ENCODE measurements around the gene CD19.

CD19 gene

DNA sequence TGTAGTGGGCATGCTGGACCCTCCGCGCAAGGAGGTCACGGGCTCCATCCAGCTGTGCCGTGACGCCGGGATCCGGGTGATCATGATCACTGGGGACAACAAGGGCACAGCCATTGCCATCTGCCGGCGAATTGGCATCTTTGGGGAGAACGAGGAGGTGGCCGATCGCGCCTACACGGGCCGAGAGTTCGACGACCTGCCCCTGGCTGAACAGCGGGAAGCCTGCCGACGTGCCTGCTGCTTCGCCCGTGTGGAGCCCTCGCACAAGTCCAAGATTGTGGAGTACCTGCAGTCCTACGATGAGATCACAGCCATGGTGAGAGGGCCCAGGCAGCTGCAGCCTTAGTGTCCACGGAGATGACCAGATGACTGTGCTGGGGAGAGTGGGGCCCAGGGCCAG is 31.2 kb upstream of the CD19 start:
- H3K9me3 Mint-ChIP-seq, result no peaks in the 10 kb centered on the region
- peaks cover 20% of the 10 kb centered on the region for H3K4me1 Mint-ChIP-seq (ENCODE audit: low read depth)
- H3K27ac Mint-ChIP-seq, result no peak overlapping the region
- no peaks in the 10 kb centered on the region for H3K27me3 Mint-ChIP-seq
- H3K36me3 Mint-ChIP-seq (ENCODE audit: low read depth), result peaks cover 22% of the 10 kb centered on the region
- intact Hi-C loops (cut with micrococcal nuclease), result no loop called here
- no peak overlapping the region for H3K4me3 Mint-ChIP-seq

DNA sequence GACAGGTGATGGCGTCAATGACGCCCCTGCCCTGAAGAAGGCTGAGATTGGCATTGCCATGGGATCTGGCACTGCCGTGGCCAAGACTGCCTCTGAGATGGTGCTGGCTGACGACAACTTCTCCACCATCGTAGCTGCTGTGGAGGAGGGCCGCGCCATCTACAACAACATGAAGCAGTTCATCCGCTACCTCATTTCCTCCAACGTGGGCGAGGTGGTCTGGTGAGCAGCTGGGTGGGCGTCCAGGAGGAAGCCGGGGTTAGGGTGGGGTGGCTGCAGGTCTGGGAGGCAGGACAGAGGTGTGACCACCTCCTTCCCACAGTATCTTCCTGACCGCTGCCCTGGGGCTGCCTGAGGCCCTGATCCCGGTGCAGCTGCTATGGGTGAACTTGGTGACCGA is 29.9 kb upstream of the CD19 start:
- H3K4me1 Mint-ChIP-seq (ENCODE audit: low read depth), result peaks cover 20% of the 10 kb centered on the region
- H3K36me3 Mint-ChIP-seq (ENCODE audit: low read depth), result peaks cover 35% of the 10 kb centered on the region
- no peak overlapping the region for H3K4me3 Mint-ChIP-seq
- intact Hi-C loops (cut with micrococcal nuclease), result no loop called here
- H3K27me3 Mint-ChIP-seq, result no peaks in the 10 kb centered on the region
- no peaks in the 10 kb centered on the region for H3K9me3 Mint-ChIP-seq
- H3K27ac Mint-ChIP-seq, result no peak overlapping the region

DNA sequence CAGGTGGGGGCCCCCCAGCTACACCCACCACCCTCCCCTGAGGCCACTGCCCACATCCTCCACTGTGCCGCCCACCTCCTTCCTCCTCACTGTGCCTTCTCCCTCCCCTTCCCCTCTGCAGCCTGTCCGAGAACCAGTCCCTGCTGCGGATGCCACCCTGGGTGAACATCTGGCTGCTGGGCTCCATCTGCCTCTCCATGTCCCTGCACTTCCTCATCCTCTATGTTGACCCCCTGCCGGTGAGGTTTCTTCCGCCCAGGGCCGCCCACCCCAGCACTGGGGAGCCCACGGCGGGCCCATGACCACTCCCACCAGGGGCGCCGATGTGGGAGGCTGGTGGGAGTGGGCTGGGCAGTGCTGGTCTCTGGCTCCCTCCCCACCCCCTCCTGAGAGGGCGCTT is 28.9 kb upstream of the CD19 start:
- Mint-ChIP-seq H3K4me3 (no peak overlapping the region), H3K4me1 (ENCODE audit: low read depth) (peaks cover 20% of the 10 kb centered on the region), H3K27me3 (no peaks in the 10 kb centered on the region), H3K27ac (peak overlapping the region; percentile 26), H3K9me3 (no peaks in the 10 kb centered on the region), H3K36me3 (ENCODE audit: low read depth) (peaks cover 43% of the 10 kb centered on the region)
- intact Hi-C loops (cut with micrococcal nuclease), result no loop called here

DNA sequence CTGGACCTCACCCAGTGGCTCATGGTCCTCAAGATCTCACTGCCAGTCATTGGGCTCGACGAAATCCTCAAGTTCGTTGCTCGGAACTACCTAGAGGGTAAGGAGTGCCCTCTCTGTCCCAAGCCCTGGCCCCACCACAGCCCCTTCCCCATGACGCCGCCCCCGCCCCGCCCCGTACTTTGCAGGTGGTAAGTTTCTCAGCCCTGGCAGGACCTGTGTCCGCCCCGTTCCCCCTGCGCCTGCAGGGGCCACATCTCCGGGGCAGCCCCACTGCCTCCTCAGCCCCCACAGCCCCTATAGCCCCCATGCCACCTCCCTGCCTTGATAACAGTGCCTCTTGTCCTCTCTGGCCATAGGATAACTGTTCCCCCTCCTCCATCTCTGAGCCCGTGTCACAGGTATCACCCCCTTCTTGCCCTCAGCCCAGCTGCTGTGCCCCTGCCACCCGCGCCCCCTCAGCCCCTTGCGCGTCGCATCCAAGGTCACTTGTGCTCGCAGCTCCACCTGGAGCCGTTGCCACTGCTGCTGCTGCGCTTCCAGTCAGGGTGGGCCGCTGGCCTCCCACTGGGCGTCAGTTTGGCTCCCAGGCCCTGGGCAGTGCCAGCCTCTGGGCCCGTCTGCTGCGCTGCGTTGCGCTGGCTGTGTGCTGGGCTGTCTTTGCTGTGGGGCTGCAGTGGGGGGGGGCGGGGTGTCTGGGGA is 28.3 kb upstream of the CD19 start:
- intact Hi-C loops (cut with micrococcal nuclease), result no loop called here
- H3K27ac Mint-ChIP-seq, result no peak overlapping the region
- H3K4me3 Mint-ChIP-seq, result no peak overlapping the region
- peaks cover 49% of the 10 kb centered on the region for H3K36me3 Mint-ChIP-seq (ENCODE audit: low read depth)
- peaks cover 20% of the 10 kb centered on the region for H3K4me1 Mint-ChIP-seq (ENCODE audit: low read depth)
- no peaks in the 10 kb centered on the region for H3K27me3 Mint-ChIP-seq
- H3K9me3 Mint-ChIP-seq, result no peaks in the 10 kb centered on the region

- H3K9me3 Mint-ChIP-seq, result no peaks in the 10 kb centered on the region
- peaks cover 20% of the 10 kb centered on the region for H3K4me1 Mint-ChIP-seq (ENCODE audit: low read depth)
- intact Hi-C loops (cut with micrococcal nuclease), result no loop called here
- H3K27me3 Mint-ChIP-seq, result no peaks in the 10 kb centered on the region
- H3K36me3 Mint-ChIP-seq (ENCODE audit: low read depth), result peaks cover 57% of the 10 kb centered on the region
- no peak overlapping the region for H3K27ac Mint-ChIP-seq
- H3K4me3 Mint-ChIP-seq, result no peak overlapping the region
Observed at GRCh38 chr16:28904363-28904762, 27.4 kb upstream of the CD19 start.

DNA sequence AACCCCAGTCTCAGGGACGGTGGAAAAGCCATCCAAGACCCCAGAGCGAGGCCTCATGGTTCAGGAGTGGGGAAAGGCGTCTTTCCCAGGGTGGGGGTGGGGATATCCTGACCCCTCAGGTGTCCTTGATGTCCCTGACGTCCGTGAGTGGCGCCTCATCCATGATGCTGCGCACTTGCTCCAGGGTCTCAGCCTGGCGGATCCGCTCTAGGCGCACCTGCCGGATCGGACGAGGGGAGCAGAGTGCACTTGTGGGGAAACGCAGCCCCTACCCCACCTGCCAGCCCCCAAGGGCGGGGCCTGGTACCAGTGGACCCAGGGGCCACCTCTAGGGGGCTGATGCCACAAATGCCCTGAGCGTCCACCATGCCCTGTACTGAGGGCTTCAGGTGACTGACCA is 26.9 kb upstream of the CD19 start:
- no peak overlapping the region for H3K27ac Mint-ChIP-seq
- no peaks in the 10 kb centered on the region for H3K27me3 Mint-ChIP-seq
- no peak overlapping the region for H3K4me3 Mint-ChIP-seq
- peaks cover 20% of the 10 kb centered on the region for H3K4me1 Mint-ChIP-seq (ENCODE audit: low read depth)
- intact Hi-C loops (cut with micrococcal nuclease), result no loop called here
- peaks cover 62% of the 10 kb centered on the region for H3K36me3 Mint-ChIP-seq (ENCODE audit: low read depth)
- H3K9me3 Mint-ChIP-seq, result no peaks in the 10 kb centered on the region

DNA sequence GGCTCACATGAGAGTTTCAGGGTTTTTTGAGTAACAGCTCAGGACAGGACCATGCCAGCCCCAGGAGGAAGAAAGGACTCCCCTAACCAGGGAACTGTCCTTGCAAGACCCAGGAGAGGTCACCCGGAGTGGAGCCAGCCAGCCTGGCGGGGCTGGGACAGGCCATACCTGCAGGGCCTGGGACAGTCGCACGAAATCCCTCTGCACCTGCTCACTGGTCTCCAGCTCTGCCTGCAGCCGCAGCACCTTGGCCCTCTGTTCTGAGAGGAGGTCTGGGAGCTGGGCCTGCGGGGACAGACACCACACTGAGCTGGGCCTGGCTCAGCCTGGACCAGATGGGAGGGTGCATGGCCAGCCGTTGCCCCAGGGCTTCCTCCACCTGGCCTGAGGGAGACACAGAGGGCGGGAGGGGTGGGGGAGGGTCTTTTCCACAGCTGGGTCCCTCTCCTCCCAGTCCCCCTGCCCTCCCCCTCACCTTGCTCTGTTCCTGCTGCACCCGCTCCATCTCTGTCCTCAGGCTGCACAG is 26.5 kb upstream of the CD19 start:
- intact Hi-C loops (cut with micrococcal nuclease), result no loop called here
- Mint-ChIP-seq H3K36me3 (ENCODE audit: low read depth) (peaks cover 67% of the 10 kb centered on the region), H3K4me1 (ENCODE audit: low read depth) (peaks cover 20% of the 10 kb centered on the region), H3K4me3 (no peak overlapping the region), H3K27ac (no peak overlapping the region), H3K27me3 (no peaks in the 10 kb centered on the region), H3K9me3 (no peaks in the 10 kb centered on the region)

DNA sequence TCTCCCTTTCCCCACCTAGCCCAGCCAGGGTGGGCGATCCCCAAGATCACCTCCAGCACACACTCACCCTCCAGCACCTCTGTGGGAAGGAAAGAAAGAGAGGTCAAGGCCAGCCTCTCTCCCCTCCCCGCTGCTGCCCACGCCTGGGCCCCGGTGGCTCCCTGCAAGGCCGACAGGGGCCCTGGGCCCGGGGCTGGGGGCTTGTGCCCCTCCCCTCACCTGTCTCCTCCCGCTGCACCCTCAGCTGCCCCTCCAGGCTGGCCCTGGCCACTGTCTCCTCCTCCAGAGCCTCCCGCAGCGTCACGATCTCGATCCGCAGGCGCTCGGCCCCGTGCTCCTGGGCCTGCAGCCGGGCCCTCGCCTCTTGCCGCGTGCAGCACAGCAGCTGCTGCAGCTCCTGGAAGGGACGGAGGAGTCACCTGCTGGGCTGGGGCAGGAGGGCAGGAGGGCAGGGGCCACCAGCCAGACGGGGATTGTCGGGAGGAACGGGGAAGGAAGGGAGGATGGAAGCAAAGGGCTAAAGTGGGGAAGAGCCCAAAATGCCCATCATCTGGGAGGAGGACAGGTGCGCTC is 25.9 kb upstream of the CD19 start:
- no peak overlapping the region for H3K27ac Mint-ChIP-seq

DNA sequence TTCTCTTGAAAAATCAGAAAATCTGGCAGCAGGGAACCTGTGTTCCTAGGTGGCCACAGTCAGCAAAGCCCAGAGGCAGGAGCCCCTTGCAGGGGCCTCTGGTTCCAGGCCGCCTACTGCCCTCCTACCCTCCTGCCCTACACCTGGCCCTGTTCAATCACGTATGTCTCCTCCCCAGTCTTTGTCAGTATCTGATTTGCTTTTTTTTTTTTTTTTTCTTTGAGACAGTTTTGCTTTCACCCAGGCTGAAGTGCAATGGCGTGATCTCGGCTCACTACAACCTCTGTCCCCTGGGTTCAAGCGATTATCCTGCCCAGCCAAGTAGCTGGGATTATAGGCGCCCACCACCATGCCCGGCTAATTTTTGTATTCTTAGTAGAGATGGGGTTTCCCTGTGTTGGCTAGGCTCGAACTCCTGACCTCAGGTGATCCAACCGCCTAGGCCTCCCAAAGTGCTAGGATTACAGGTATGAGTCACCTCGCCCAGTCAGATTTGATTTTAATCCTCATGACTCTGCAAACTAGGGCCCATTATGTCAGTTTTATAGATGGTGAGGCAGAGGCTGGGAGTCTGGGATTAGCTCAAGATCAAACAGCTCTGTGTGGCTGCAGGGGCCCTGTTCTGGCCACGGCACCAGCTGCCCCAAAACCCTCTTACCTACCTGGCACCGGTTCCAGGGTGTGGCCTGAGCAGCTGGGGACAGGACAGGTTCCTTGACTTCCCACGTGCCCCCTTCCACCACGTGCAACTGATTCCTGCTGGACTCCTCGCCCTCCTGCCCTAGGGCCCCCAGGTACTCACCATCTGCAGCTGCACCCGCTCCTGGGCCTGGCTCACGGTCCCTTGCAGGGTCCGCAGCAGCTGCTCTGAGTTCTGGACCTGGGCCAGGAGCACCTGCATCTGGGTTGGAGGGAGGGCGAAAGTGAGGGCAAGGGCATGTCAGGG is 21.4 kb upstream of the CD19 start:
- Mint-ChIP-seq H3K27ac (no peak overlapping the region), H3K36me3 (ENCODE audit: low read depth) (peaks cover 97% of the 10 kb centered on the region), H3K4me3 (no peak overlapping the region), H3K27me3 (no peaks in the 10 kb centered on the region), H3K4me1 (ENCODE audit: low read depth) (no peaks in the 10 kb centered on the region), H3K9me3 (no peaks in the 10 kb centered on the region)
- intact Hi-C loops (cut with micrococcal nuclease), result no loop called here

More for the DNA sequence above, 25.9 kb upstream of the CD19 start:
- intact Hi-C loops (cut with micrococcal nuclease), result no loop called here
- no peaks in the 10 kb centered on the region for H3K27me3 Mint-ChIP-seq
- H3K9me3 Mint-ChIP-seq, result no peaks in the 10 kb centered on the region
- no peak overlapping the region for H3K4me3 Mint-ChIP-seq
- peaks cover 20% of the 10 kb centered on the region for H3K4me1 Mint-ChIP-seq (ENCODE audit: low read depth)
- H3K36me3 Mint-ChIP-seq (ENCODE audit: low read depth), result peaks cover 72% of the 10 kb centered on the region

- no peak overlapping the region for H3K4me3 Mint-ChIP-seq
- intact Hi-C loops (cut with micrococcal nuclease), result no loop called here
- no peak overlapping the region for H3K27ac Mint-ChIP-seq
- no peaks in the 10 kb centered on the region for H3K9me3 Mint-ChIP-seq
- H3K36me3 Mint-ChIP-seq (ENCODE audit: low read depth), result peaks cover 95% of the 10 kb centered on the region
- no peaks in the 10 kb centered on the region for H3K4me1 Mint-ChIP-seq (ENCODE audit: low read depth)
- no peaks in the 10 kb centered on the region for H3K27me3 Mint-ChIP-seq
Observed at GRCh38 chr16:28912558-28912957, 19.2 kb upstream of the CD19 start.

DNA sequence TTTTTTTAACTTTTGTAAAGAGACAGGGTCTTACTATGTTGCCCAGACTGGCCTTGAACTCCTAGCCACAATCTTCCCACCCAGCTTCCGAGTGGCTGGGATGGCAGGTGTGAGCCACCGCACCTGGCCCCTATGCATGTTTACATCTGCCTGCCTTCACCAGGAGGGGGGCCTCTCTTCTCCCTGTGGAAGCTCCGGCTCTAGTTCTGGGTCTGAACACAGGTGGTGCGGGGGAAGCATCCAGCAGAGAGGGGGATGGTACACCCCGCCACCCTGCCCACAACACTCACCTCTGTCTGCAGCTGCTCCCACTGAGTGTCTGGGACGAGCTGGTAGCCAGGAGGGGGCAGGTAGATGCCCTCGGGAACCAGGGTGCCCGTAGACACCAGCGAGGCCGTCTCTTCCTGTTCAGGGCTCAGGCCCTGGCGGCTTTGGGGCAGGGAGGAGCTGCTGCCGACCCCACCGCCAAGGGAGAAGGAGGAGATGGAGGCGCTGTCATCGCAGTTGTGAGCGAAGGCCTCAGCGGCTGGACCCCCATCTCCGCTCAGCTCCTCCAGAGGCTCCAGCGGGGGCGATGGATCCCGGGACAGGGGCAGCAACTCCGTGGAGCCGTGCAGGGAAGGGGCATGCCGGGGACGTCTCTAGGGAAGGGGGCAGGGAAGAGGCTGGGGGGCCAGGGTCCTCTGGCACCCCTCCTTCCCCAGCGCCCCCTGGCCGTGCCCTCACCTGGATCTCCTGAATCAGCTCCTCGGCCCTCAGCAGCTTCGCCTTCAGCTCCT is 17.6 kb upstream of the CD19 start:
- no peak overlapping the region for H3K4me3 Mint-ChIP-seq
- no peak overlapping the region for H3K27ac Mint-ChIP-seq
- no peaks in the 10 kb centered on the region for H3K9me3 Mint-ChIP-seq
- peaks cover 95% of the 10 kb centered on the region for H3K36me3 Mint-ChIP-seq (ENCODE audit: low read depth)
- no peaks in the 10 kb centered on the region for H3K4me1 Mint-ChIP-seq (ENCODE audit: low read depth)
- intact Hi-C loops (cut with micrococcal nuclease), result no loop called here
- H3K27me3 Mint-ChIP-seq, result no peaks in the 10 kb centered on the region

DNA sequence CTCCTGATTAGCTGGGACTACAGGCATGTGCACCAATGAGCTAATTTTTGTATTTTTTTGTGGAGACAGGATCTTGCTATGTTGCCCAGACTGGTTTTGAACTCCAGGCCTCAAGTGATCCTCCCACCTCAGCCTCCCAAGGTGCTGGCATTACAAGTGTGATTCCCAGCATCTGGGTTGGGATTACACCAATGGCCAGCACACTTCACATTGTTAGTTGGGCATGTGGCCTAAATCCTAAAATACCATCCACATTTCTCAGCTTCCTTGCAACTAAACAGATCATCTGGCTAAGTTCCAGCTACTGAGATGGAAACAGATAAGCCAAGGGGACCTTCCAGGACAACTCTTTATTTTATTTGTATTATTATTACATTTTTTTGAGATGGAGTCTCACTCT is 16.6 kb upstream of the CD19 start:
- intact Hi-C loops (cut with micrococcal nuclease), result no loop called here
- no peaks in the 10 kb centered on the region for H3K4me1 Mint-ChIP-seq (ENCODE audit: low read depth)
- no peak overlapping the region for H3K4me3 Mint-ChIP-seq

DNA sequence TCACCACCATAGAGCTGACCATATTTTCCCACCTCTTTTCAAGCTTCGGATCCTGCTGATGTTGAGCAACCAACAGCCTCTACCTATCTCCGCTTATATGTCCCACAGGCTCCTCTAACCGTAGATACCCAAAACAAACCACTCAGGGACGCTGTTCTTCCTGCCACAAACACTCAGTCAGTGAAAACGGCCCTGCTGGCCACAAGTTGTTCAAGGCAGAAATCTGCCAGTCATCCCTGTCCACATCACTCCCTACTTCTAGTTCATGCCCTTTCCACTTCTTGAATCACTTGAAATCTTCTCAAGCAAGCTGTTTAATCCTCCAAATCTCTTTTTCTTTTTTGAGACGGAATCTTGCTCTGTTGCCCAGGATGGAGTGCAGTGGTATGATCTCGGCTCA is 14.7 kb upstream of the CD19 start:
- Mint-ChIP-seq H3K27ac (no peak overlapping the region), H3K9me3 (no peaks in the 10 kb centered on the region), H3K4me1 (ENCODE audit: low read depth) (peaks cover 5% of the 10 kb centered on the region), H3K27me3 (no peaks in the 10 kb centered on the region), H3K4me3 (no peak overlapping the region), H3K36me3 (ENCODE audit: low read depth) (peaks cover 91% of the 10 kb centered on the region)
- intact Hi-C loops (cut with micrococcal nuclease), result no loop called here

More for the DNA sequence above, 16.6 kb upstream of the CD19 start:
- Mint-ChIP-seq H3K36me3 (ENCODE audit: low read depth) (peaks cover 95% of the 10 kb centered on the region), H3K9me3 (no peaks in the 10 kb centered on the region), H3K27ac (no peak overlapping the region), H3K27me3 (no peaks in the 10 kb centered on the region)
